Cardiac septum (tissue), 1 donor: ENCODE measurements around the gene SLC12A9. TPM values are rescaled to one million over a fixed set of nuclear protein-coding genes. Genes with fewer than 3 reads are reported as not detected.
"Not testable (repeated sequence)": the region's sequence is repeated elsewhere in the genome, so short reads cannot be mapped to it uniquely, and the experiment has no call there.

Experiments used
- DNase-seq: peaks from one replicate; pipeline ENCODE4 v3.0.0-alpha.2; 2020; ENCODE audit warnings: low spot score
- intact Hi-C: fragments of 100-400 bp; cut with DNase I; formaldehyde crosslinking; loops from one replicate; pipeline ENCODE4 v1.14.0; 2022
- microRNA-seq: library from miRNA; unstranded; fragments of <30 nt; microRNA quantifications from one replicate; pipeline ENCODE4 v1.2.0, GENCODE V29; 2020
- total RNA-seq: library from RNA; stranded (reverse); fragmentation: NEBNext Ultra II Directional; extraction: Animal tissue kit (Norgen Biotek cat#: 25700); gene quantifications from one replicate; pipeline ENCODE4 v1.2.1, GENCODE V29; 2021
- donor health status: DM: no; HTN: no; CAD: no.

SLC12A9 gene
- total RNA-seq, 1 donor from 2014 or later: 6.9 TPM

- DNase-seq, intact Hi-C loops: not testable (repeated sequence)
Observed at GRCh38 chr7:100910443-100910842, 57.9 kb downstream of the SLC12A9 start.

- DNase-seq: no peak
- intact Hi-C loops: no loop called here
Observed at GRCh38 chr7:100911484-100911883, 59.0 kb downstream of the SLC12A9 start.

GRCh38 chr7:100914208-100914878 is 61.8 kb downstream of the SLC12A9 start:
- no peak for DNase-seq
- intact Hi-C loops: no loop called here

GRCh38 chr7:100914879-100915447 is 62.5 kb downstream of the SLC12A9 start:
- no peak for DNase-seq
- intact Hi-C loops: no loop called here

Small RNAs within 50 kb of the gene (microRNA-seq; reads per million reads assigned to microRNA genes)
- not detected for gene MIR6875

Other genes starting within 250 kb of the SLC12A9 start
- gene MOSPD3, start 240.2 kb upstream of the SLC12A9 start, total RNA-seq: 9.2 TPM
- 0.13 TPM for gene TFR2, start 211.2 kb upstream of the SLC12A9 start, total RNA-seq
- not detected for gene ACTL6B, start 196.3 kb upstream of the SLC12A9 start, total RNA-seq
- 123 TPM for gene GNB2, start 179.0 kb upstream of the SLC12A9 start, total RNA-seq
- 23.9 TPM for gene GIGYF1, start 158.5 kb upstream of the SLC12A9 start, total RNA-seq
- 25.1 TPM for gene POP7, start 146.6 kb upstream of the SLC12A9 start, total RNA-seq
- not detected for gene EPO, start 132.2 kb upstream of the SLC12A9 start, total RNA-seq
- not detected for gene ZAN, start 119.1 kb upstream of the SLC12A9 start, total RNA-seq
- gene EPHB4, start 25.2 kb upstream of the SLC12A9 start, total RNA-seq: 23.9 TPM
- 24.4 TPM for gene TRIP6, start 14.7 kb downstream of the SLC12A9 start, total RNA-seq
- 62.9 TPM for gene SRRT, start 22.4 kb downstream of the SLC12A9 start, total RNA-seq
- 2.1 TPM for gene UFSP1, start 37.0 kb downstream of the SLC12A9 start, total RNA-seq
- 2.1 TPM for gene ACHE, start 43.2 kb downstream of the SLC12A9 start, total RNA-seq
- gene MUC3A, start 96.8 kb downstream of the SLC12A9 start, total RNA-seq: 0.86 TPM
- 0.19 TPM for gene MUC12, start 116.9 kb downstream of the SLC12A9 start, total RNA-seq
- not detected for gene MUC17, start 167.4 kb downstream of the SLC12A9 start, total RNA-seq
- 16.6 TPM for gene TRIM56, start 232.8 kb downstream of the SLC12A9 start, total RNA-seq